Stimulated activated naive CD8-positive, alpha-beta T cell treated with anti-CD3 and anti-CD28 coated beads, Interleukin-15, Interleukin-2, amounts not matched to agents 100 U/mL and 50 U/mL, for 24 hours (primary cell): Measurements from ENCODE around the gene FAAP20.

ENCODE experiments used
- ATAC-seq: fragments of 150-1000 bp; cut with Tn5 transposase; one replicate; pipeline ENCODE4 v1.10.0; 2021
- DNase-seq: peaks from one replicate; pipeline ENCODE4 v3.0.0; 2021

FAAP20 gene

GRCh38 chr1:2177946-2178538 lies 16.5 kb downstream of the FAAP20 start:
- DNase-seq (no peak), ATAC-seq (no peak)

- ATAC-seq (no peak), DNase-seq (no peak)
Observed at GRCh38 chr1:2177541-2177940, 17.0 kb downstream of the FAAP20 start.

GRCh38 chr1:2176615-2177014 lies 18.0 kb downstream of the FAAP20 start:
- no peak for DNase-seq
- ATAC-seq: no peak

- no peak for ATAC-seq
- no peak for DNase-seq
Observed at GRCh38 chr1:2175681-2176454, 18.7 kb downstream of the FAAP20 start.

GRCh38 chr1:2175055-2175414 lies 19.5 kb downstream of the FAAP20 start:
- ATAC-seq (no peak), DNase-seq (no peak)

- DNase-seq (peak; percentile 56), ATAC-seq (peak; percentile 53)
Observed at GRCh38 chr1:2174348-2175054, 20.1 kb downstream of the FAAP20 start.

GRCh38 chr1:2173546-2174347 lies 20.8 kb downstream of the FAAP20 start:
- DNase-seq: no peak
- no peak for ATAC-seq

- ATAC-seq: no peak
- no peak for DNase-seq
Observed at GRCh38 chr1:2172551-2173146, 21.9 kb downstream of the FAAP20 start.

- ATAC-seq: no peak
Observed at GRCh38 chr1:2172012-2172411, 22.6 kb downstream of the FAAP20 start.

GRCh38 chr1:2170211-2170610 lies 24.4 kb downstream of the FAAP20 start:
- no peak for DNase-seq
- ATAC-seq: no peak

More at GRCh38 chr1:2172012-2172411, 22.6 kb downstream of the FAAP20 start:
- DNase-seq: no peak

GRCh38 chr1:2169200-2169836 lies 25.3 kb downstream of the FAAP20 start:
- ATAC-seq (no peak), DNase-seq (no peak)

GRCh38 chr1:2168535-2168934 lies 26.0 kb downstream of the FAAP20 start:
- DNase-seq (no peak), ATAC-seq (no peak)

GRCh38 chr1:2168090-2168489 lies 26.5 kb downstream of the FAAP20 start:
- no peak for ATAC-seq
- DNase-seq: no peak

GRCh38 chr1:2166695-2167094 lies 27.9 kb downstream of the FAAP20 start:
- DNase-seq (no peak), ATAC-seq (no peak)

- DNase-seq: no peak
- no peak for ATAC-seq
Observed at GRCh38 chr1:2166254-2166653, 28.3 kb downstream of the FAAP20 start.

GRCh38 chr1:2165646-2166045 lies 28.9 kb downstream of the FAAP20 start:
- ATAC-seq: no peak

GRCh38 chr1:2163205-2163604 lies 31.4 kb downstream of the FAAP20 start:
- DNase-seq (no peak), ATAC-seq (no peak)

More at GRCh38 chr1:2165646-2166045, 28.9 kb downstream of the FAAP20 start:
- DNase-seq: no peak

GRCh38 chr1:2160451-2161300 lies 33.9 kb downstream of the FAAP20 start:
- DNase-seq (no peak), ATAC-seq (no peak)

GRCh38 chr1:2159124-2159523 lies 35.4 kb downstream of the FAAP20 start:
- ATAC-seq (no peak), DNase-seq (no peak)

- DNase-seq: no peak
Observed at GRCh38 chr1:2158272-2158671, 36.3 kb downstream of the FAAP20 start.

GRCh38 chr1:2157856-2158255 lies 36.7 kb downstream of the FAAP20 start:
- DNase-seq: no peak
- ATAC-seq: no peak

More at GRCh38 chr1:2158272-2158671, 36.3 kb downstream of the FAAP20 start:
- no peak for ATAC-seq
